Measurements from ENCODE around the gene TBC1D17.
A peak's percentile ranks its signal among the peaks of the same experiment; 100 is the strongest.

The TBC1D17 gene

DNA sequence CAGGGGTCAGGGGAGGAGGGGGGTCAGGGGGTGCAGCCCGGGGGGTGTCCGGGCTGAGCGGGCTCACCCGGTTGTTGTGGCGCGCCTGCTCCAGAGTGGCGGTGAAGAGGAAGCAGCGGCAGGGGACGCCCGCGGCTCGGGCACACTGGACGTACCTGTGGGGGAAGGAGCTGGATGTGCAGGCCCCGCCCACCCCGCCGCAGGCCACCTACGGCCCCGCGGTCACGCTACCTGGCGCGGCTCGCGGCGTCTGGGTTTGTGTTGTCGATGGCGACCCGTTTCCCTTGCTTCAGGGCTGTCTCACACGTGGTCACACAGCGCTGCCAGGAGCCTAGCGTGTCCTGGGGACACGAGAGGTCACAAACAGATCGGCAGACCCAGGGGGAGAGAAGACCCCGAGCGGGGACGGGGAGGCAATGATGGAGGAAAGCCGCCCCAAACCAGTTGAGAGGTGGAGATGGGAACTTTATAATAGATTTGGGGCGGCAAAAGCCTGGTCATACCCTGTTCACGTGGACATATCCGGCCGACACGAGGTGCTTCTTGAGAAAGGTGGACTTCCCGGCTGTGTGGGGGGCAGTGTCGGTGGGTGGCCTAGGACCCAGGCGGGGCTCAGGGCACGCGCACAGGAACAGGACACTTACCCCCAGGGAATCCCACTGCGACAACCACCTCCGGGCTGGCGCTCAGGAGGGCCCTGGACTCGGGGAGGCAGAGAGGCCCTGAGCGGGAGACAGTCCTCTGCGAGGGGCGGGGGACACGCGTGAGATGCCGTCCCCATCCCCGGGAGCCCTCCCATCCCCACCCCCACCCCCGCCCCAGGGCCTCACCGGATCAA is 15.7 kb upstream of the TBC1D17 start:
- no peak for DNase-seq (ENCODE audit: low read depth, low spot score)

DNA sequence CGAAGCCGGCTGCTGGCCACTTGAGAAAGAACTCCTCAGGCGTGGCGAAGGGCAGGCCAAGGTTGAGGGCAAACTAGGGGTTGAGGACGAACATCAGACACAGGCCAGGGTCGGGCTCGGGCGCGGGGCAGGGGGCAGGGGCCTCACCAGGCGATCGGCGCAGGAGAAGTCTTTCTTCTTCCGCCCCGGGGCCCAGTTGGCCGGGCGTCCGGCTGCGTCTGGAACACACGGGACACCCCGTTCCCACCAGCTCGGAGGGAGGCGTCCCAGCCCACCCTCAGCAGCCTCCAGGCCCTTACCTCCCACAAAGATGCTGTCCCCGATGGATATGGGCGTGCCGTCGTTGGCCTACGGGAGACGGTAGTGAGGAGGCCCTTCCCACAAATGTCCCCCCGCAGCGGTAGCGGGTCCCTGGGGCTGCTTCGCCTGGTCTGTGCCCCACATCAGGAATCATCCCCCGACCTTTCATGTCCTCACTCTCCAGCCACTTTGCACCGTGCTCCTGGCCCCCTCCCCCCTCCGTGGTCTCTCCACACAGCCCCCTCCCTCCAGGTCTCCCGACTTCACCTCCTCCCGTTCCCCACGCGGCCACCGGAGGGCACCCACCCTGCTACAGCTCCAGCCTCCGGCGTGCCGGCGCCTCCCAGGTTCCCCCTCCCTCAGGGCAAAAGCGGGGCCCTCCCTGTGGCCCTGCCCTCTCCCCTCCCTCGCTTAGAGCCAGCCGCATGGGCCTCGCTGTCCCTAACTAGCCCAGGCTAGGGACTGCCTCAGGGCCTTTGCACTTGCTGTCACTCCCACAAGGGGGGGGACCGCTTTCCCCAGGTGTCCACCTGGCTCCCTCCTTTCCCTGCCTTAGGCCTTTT is 14.9 kb upstream of the TBC1D17 start:
- no peak for DNase-seq (ENCODE audit: low read depth, low spot score)

GRCh38 chr19:49863254-49863934 is 14.1 kb upstream of the TBC1D17 start:
- no peak for DNase-seq (ENCODE audit: low read depth, low spot score)

DNA sequence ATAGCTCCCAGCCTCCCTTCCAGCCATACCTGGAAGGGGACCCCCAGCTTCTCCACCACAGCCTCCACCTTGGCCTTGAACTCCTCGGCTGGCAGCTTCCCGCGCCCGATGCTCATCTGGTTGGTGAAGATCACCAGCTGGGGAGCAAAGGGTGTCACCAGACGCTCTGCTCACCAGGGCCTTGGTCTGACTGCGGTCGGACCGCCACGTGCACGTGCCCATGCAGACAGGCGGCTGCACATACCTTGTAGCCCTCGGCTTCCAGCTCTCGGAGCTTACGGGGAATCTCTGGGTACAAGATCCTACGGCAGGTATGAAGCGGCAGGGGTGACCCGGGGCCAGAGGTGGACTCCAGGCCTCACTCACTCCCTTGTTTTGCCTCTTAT is 13.6 kb upstream of the TBC1D17 start:
- no peak for DNase-seq (ENCODE audit: low read depth, low spot score)

DNA sequence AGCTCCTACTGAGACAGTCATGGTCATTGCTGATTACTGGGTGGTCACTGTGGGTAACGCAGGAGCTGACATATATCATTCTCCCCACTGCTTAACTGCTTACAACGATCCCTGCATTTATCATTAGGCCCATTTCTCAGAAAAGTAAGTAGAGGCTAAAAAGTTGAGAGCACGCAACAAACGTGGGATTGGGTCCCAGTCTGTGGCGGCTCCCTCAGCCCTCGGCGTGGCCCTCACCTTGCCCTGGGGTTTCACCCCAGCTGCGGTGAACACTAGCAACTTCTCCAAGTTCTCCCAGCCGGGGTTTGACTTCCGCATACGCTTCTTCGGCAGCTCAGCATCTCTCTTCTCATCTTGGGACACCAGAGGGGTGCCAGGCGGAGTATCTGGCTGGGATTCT is 12.6 kb upstream of the TBC1D17 start:
- no peak for DNase-seq (ENCODE audit: low read depth, low spot score)

GRCh38 chr19:49866933-49867782 is 10.3 kb upstream of the TBC1D17 start, which contains the start of gene PNKP:
Gene PNKP (minus strand): TSS chr19:49867576. CDS start chr19:49867204, 372 bp downstream.
- DNase-seq (ENCODE audit: low read depth, low spot score) = peak; percentile 72

GRCh38 chr19:49869009-49869483 is 8.5 kb upstream of the TBC1D17 start:
- DNase-seq (ENCODE audit: low read depth, low spot score) = no peak

DNA sequence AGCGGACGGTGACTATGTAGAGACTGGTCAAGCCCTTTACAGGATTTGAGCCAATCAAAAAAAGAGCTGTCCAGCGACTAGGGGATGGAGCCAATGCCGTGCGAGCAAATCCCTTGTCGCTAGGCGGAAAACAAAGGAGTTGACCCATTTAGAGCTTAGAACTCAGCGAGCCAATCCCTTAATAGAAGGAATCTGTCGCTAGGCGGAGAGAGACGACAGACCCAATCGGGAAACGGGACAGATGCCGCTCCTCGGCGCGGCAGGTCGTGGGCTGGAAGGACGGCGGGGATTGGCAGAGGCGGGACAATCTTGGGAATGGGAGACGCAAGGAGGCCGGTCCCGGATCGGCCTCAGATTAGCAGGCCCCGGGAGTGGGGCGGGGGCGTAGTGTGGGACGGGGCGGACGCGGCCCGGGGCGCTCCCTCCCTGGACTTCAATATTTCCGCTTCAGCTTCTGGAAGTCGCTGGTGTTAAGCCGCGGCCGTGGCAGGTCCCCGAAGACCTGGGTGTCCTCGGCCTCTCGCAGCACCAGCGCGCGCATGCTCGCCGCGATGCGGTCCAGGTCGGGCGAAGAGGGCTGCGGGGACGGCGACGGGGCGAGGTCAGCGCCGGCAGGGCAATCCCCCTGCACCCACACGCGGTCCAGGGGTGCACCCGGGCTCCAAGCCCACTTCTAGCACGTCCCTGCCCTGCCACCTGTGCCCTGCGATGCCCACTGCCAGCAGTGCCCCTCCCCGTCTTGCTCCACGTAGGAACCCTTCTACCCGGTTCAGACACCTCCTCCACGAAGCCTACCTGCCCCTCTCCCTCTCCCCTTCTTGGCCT is 7.8 kb upstream of the TBC1D17 start:
- DNase-seq (ENCODE audit: low read depth, low spot score) = peak; percentile 74

DNA sequence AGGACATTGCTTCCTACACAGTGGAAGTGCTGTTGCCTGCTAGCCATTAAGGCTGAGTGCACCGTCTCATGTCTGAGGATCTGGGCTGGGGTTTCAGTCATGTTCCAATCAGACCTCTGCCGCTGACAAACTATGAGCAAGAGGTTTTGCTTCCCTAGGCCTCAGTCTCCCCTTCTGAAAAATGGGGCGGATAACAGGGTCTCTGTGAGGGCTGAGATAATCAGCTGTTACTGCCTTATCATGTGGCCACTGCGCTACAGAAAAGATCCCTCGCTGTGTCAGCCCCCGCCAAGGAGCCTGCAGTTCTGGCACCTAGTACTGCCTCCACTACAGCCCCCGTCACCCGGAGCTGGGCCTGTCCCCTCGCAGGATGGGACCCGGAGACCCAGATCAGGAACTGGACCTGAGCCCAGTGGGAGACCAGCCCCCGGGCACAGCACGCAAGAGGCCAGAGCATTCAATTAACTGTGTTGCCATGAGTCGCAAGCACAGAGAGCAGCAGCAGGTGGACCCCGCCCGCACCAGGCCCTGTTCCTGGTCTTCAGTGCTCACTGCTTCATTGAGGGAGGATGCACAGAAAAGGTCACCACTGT is 7.1 kb upstream of the TBC1D17 start:
- DNase-seq (ENCODE audit: low read depth, low spot score) = no peak

- DNase-seq (ENCODE audit: low read depth, low spot score) = no peak
Observed at GRCh38 chr19:49871349-49871985, 6.0 kb upstream of the TBC1D17 start.

DNA sequence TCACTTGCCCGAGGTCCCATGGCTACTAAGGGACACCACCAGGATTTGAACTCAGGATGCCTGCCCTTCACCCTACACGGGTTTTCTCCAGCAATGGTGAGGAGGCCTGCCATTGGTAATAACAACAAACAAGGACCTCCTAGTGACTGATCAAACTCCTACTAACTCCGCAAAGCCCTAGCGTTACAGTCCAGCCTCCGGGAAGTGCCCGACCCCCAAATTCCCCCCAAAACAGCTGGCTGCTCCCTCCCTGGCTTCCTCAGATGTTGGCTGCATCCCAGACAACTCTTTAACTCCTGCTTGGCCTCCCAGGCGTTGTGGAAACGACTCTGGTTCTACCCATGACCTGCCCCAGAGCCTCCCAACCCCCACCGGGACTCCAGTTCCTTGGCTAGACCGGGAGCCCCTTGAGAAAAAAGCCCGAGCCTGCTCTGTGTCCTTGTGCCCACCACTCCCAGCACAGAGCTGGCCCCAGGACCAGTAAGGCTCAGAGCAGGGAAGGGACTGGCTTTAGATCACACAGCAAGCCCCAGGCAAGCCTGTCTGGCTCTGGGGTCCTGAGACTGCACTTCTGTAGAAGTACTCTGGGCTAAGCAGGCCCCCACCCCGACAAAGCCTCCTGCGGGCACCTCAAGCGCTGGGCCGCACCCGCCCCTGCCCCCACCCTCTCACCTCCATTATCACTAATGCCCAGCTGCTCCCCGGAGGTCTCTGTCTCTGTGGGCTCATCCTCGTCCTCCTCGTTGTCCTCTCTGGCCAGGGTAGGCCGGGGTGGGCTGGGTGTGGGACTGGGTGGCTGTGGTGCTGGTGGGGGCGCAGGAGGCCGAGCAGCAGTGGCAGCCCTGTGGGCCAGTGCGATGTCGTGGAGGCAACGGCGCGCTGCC is 5.0 kb upstream of the TBC1D17 start:
- no peak for DNase-seq (ENCODE audit: low read depth, low spot score)

DNA sequence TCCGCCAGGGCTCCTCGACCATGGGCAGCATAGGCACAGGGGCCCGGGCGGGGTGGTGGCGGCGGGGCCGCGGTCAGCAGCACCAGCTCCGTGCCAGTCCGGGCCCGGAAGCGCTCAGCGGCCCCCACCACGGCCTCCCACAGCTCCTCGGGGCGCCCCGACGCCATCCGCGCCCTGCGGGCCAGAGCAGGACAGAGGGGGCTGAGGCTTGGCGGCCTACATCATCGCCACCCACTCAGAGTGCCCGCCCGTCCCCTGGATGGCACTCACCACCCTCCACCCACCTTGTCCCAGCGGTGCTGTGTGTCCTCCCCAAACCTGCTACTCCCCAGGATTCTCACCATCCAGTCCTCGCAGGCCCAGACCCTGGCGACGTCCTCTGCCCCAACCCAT is 4.4 kb upstream of the TBC1D17 start:
- no peak for DNase-seq (ENCODE audit: low read depth, low spot score)

- DNase-seq (ENCODE audit: low read depth, low spot score) = no peak
Observed at GRCh38 chr19:49873834-49874233, 3.7 kb upstream of the TBC1D17 start.

DNA sequence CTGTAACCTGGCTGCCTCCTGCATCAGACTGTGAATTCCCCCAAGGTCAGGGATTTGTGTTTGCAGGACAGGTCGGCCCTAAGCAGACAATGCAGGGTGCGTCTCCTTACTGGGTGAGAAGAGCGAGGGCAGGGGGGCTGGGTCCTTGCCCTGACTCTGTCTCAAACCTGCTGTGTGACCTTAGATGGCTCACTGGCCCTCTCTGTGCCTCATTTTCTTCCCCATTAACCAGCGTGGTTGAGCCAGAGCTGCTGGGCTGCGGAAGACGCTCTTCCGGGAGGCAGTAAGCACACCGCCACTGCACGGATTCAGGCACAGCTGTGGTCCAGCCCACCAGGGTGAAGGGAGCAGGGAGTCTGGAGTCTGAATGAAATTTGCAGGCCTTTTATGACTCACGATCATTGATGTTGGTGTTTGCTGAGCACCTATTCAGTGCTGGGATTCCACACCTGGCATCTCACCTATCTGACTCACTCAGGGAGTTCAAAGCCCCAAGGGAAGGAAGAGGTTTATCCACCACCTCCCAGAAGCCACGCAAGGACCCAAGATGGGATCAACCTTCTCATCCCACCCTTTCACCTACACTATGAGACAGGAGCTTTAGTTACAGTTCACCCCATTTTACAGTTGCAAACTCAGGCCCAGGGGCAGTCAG is 2.9 kb upstream of the TBC1D17 start:
- DNase-seq (ENCODE audit: low read depth, low spot score) = no peak

DNA sequence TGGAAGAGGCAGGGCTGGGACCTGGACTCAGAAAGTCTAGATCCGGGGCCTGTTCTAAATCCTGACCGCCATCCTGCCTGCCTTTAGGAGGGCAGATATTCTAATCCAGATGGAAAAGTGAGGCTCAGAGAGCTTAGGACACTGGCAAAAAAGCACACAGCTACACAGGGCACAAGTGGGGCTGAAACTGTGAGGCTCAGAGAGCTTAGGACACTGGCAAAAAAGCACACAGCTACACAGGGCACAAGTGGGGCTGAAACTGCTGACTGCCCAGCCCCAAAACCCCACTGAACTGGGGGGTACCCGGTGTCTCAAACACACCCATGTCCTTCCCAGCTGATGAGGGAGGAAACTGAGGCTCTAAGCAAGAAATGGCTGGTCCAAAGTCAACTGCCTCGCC is 2.3 kb upstream of the TBC1D17 start:
- DNase-seq (ENCODE audit: low read depth, low spot score) = no peak

GRCh38 chr19:49875857-49876421 is 1.6 kb upstream of the TBC1D17 start:
- no peak for DNase-seq (ENCODE audit: low read depth, low spot score)

DNA sequence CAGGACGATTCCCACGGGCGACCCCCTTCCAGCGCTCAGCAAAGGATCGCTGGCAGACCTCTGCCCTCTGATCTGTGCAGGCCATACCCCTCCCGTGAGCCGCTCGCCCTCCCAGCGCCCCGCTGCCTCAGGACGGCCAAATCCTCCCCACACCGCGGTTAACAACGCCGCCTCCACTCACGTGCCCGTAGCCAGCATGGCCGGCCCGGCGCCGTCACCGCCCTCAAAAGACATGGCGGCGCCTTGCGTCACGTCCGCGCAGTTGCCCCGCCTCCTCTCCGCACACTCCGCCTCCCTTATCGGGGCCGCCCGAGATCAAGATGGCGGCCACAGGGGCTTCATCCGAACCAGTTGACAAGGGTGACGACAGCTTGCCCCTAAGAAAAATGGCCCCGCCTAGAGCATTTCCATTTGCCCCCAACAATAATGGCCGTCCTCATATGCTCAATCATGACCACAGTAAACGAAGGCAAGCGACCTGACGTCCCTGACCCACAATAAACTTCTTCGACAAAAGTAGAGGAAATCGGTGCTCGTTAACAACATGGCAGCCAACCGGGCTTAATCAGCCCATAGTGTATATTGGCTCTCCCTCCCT is 981 bp upstream of the TBC1D17 start:
- peak; percentile 94 for DNase-seq (ENCODE audit: low read depth, low spot score)
